Mucosa of gallbladder (tissue), 1 donor: ENCODE results near the gene MPND. TPM values are rescaled to one million over a fixed set of nuclear protein-coding genes. Genes with fewer than 3 reads are reported as not detected.

Experiments
- DNase-seq: peaks from one replicate; pipeline ENCODE4 v3.0.0-alpha.2; 2020; ENCODE audit warnings: low spot score
- total RNA-seq: library from RNA; stranded (reverse); gene quantifications from one replicate; pipeline ENCODE4 v1.2.1, GENCODE V29; 2021
- donor health status: DM: no; HTN: no; CAD: no.

The MPND gene
- total RNA-seq, 1 donor from 2014 or later: 26.1 TPM

- DNase-seq: peak; percentile 45
Observed at GRCh38 chr19:4376991-4377781, 33.8 kb downstream of the MPND start.

- no peak for DNase-seq
Observed at GRCh38 chr19:4378886-4379285, 35.5 kb downstream of the MPND start.

GRCh38 chr19:4379383-4380253 is 36.3 kb downstream of the MPND start:
- peak; percentile 68 for DNase-seq

GRCh38 chr19:4380254-4380727 is 36.9 kb downstream of the MPND start:
- no peak for DNase-seq

- no peak for DNase-seq
Observed at GRCh38 chr19:4385291-4386040, 42.1 kb downstream of the MPND start.

GRCh38 chr19:4386041-4386782 is 42.9 kb downstream of the MPND start:
- DNase-seq: no peak

GRCh38 chr19:4388337-4389063 is 45.1 kb downstream of the MPND start:
- no peak for DNase-seq

GRCh38 chr19:4389064-4389375 is 45.7 kb downstream of the MPND start:
- no peak for DNase-seq

GRCh38 chr19:4389511-4390016 is 46.2 kb downstream of the MPND start:
- no peak for DNase-seq

- DNase-seq: no peak
Observed at GRCh38 chr19:4390017-4390566, 46.7 kb downstream of the MPND start.

- peak; percentile 53 for DNase-seq
Observed at GRCh38 chr19:4390567-4391305, 47.4 kb downstream of the MPND start.

- no peak for DNase-seq
Observed at GRCh38 chr19:4391306-4391693, 47.9 kb downstream of the MPND start.

- DNase-seq: no peak
Observed at GRCh38 chr19:4391701-4392483, 48.5 kb downstream of the MPND start.

GRCh38 chr19:4393947-4394590 is 50.7 kb downstream of the MPND start:
- DNase-seq: no peak

GRCh38 chr19:4396949-4397783 is 53.8 kb downstream of the MPND start:
- DNase-seq: no peak

GRCh38 chr19:4399812-4400134 is 56.4 kb downstream of the MPND start:
- DNase-seq: no peak

GRCh38 chr19:4400135-4400936 is 57.0 kb downstream of the MPND start, which contains the start of gene SH3GL1:
SH3GL1 (minus strand) TSS chr19:4400547; CDS start chr19:4400368, 179 bp downstream.
- peak; percentile 92 for DNase-seq
